ENCODE measurements around the gene LMTK2.

Gene LMTK2

GRCh38 chr7:98138672-98139071 is 32.0 kb downstream of the LMTK2 start:
- no peak for FAIRE-seq

GRCh38 chr7:98142658-98143057 is 36.0 kb downstream of the LMTK2 start:
- FAIRE-seq, result no peak

DNA sequence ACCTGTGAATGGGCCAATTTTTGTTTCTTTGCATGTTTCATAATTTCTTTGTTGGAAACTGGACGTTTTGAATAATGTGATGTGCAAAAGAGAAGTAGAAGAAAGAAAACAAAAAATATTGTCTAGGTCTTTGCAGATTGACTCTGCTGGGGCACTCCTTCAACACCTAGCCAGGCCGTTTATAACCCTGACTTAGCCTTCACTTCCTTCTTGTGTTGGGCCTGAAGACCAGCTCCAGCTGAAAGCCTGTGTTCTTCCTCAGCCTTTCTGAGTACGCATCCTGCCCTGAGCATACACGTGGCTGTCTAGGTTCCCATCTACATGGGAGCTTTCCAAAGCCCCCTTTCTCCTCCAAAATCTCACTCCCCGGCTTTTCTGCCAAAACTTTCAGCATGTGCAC is 41.9 kb downstream of the LMTK2 start:
- FAIRE-seq, result no peak

GRCh38 chr7:98149116-98149692 is 42.5 kb downstream of the LMTK2 start:
- FAIRE-seq, result no peak

DNA sequence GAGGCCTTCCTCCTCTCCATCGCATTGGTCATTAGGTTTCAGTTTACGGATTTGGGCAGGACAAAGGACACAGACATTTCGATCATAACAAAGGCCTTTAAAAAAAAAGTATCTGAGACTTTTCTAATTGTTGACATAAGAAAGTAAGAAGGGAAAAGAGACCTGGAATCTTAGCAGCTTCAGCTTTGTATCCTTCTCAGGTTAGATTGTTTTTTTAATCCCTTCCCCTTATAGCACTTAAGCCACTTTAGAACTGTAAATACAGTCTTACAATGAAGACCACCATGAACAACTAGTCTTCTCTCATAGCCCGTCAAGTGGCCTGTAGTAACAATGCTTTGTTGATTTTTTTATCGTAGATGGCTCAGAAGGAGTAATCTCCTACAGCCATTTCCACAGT is 45.2 kb downstream of the LMTK2 start:
- FAIRE-seq, result no peak

GRCh38 chr7:98156700-98157099 is 50.0 kb downstream of the LMTK2 start:
- FAIRE-seq, result no peak

DNA sequence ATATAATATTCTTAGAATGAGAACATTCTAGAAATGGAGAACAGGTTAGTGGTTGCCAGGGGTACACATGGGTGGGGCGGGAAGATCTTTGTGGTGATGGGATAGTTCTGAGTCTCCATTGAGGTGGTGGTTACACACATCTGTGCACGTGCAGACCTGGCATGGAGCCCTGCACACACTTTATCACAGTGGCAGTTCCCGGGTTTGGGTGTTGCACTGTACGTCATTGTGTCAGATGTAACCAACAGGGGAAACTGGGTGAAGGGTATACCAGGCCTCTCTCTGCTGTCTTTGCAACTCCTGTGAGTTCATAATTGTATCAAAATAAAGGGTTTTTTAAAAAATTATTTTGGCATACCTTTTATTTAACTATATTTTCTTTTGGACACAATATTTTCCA is 51.1 kb downstream of the LMTK2 start:
- no peak for FAIRE-seq

DNA sequence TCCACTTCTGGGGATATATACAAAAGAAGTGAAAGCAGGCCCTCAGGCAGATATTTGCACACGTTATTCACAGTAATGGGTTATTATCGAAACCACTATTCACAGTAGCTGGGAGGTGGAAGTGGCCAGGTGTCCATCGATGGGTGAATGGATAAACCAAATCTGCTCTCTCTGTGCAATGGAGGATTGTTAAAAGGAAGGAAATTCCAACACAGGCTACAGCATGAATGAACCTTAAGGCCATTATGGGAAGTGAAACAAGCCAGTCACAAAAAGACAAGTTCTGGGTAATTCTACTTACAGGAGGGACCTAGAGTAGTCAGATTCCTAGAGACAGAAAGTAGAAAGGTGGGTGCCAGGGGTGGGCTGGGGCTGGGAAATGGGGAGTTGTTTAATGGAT is 56.1 kb downstream of the LMTK2 start:
- no peak for FAIRE-seq

GRCh38 chr7:98163269-98163668 is 56.6 kb downstream of the LMTK2 start:
- no peak for FAIRE-seq

GRCh38 chr7:98163704-98164494 is 57.2 kb downstream of the LMTK2 start:
- no peak for FAIRE-seq

- FAIRE-seq, result peak; percentile 33
Observed at GRCh38 chr7:98165827-98166667, 59.4 kb downstream of the LMTK2 start.

GRCh38 chr7:98166668-98166970 is 60.0 kb downstream of the LMTK2 start:
- FAIRE-seq, result no peak

DNA sequence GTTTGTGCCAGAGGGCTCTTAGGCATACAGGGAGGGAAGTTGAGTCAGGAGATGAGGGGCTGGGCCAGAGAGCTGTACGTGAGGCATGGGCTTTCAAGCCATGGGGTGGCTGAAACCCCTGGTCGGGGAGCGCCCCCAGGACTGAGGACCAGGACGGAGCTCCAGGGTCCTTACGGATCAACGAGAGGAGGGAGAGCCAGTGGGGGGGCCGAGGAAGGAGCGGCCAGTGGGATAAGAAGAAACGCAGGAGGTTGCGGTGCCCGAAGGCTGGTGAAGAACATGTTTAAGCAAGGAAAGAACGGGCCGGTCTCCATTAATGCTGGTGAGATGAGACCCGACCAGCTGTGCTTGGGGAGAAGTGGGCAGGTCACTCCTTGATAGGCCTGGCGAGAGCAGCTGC is 61.0 kb downstream of the LMTK2 start:
- no peak for FAIRE-seq

DNA sequence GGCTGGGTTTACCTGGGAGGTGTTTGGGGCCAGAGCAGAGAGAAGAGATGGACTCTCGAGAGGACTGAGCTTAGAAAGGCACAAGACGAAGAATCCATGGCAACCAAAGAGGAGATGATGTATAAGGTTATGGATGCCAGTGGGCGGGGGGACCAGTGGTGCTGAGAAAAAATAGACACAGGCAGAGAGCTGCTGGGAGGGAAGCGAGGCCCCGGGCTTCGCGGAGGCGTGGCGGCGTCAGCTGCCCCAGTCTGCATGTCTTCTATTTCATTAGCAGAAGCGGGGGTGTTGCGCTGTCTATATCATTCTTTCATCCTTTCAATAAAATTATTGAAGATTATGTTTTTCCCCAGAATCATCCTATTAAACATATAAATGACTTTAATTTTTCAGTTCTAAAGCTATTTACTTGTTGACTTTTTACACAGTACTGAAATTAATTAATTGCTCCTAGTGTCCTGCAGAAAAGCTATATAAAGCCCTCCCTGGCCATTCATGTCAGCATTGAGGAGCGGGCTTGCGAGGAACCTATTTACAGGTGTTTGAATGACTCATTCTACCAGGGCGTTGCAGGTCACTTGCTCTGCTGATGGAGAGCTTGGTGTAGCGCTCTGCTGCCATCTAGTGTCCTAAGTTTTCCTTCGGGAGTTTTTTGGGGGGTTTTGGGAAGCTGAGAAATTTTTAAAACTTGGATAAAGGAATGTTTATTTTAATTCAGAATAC is 61.7 kb downstream of the LMTK2 start:
- peak; percentile 89 for FAIRE-seq

DNA sequence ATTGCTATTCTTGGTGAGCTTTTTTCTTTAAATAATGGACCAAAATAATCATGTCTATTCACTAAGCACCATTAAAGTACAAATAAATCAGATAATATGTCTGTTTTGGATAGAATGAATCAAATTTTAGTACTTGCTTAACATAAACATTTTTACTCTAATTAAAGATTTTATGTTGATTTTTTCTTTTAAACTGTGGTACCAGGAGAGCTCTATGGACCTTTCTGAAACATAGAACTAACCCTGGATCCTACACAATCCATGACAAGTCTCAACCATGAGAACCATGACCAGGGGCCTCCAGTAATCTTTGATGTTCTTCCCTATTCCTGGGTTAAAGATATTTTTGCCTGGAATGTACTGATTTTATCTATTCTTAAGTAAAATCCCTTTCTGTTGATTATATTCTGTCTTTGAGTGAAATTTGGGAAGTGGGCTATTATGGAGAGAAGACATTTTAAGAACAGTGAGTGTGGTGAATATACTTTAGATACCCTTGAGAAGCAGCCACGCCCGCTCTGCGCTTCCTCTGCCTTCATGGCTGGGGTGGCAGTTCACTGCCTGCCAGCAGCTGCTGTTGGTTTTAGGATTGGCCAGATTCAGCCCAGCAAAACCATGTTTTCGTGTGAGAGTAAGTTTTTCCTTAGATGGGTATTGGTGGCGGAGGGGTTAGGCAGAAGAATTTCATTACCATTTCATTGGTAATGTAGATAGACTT is 62.4 kb downstream of the LMTK2 start:
- FAIRE-seq, result no peak

GRCh38 chr7:98170966-98171365 is 64.3 kb downstream of the LMTK2 start:
- FAIRE-seq, result no peak

DNA sequence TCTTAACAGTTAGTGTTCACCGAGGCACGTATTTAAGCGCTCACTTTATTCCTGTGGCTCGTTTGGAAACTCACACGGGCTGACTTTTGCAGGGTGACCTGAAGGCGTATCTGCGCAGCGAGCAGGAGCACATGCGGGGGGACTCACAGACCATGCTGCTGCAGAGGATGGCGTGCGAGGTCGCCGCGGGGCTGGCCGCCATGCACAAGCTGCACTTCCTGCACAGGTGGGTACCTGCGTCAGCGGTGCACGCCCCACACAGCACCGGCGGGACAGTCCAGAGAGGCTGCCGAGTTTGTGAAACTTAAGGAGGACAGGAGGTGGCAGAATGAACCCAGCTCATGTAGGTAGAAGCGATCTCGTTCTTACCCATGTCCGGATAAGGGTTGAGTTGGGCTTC is 64.8 kb downstream of the LMTK2 start:
- FAIRE-seq, result no peak

- no peak for FAIRE-seq
Observed at GRCh38 chr7:98174334-98175259, 67.9 kb downstream of the LMTK2 start.

DNA sequence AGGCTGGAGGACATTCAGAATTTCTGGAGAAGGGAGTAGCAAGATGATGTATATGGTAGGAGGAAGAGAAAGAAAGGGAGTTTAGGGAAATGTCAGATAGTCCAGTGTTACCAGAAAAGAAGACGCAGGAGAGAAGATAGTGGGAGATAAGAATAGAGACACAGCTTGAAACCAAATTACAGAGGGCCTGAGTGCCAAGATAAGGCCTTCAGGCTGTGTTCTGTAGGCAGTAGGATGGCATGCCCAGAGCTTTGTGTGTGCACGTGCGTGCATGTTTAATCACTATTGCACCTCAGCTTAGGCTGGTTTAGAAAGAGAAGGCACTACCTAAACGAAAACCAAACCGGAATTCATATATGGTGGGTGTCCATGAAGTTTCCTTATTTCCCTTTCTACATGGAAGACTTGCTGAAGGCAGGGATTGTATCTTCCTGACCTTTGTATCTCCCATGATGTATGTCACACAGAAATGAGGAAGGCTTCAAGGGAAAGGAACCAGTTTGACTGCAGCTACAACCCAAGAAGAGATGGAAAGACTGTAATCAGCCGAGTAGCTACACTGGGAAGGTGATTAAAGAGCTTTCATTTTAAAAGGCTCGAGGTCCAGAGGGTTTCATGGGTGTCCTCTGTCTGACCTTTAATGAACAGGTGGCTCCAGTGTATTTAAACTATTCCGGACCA is 68.7 kb downstream of the LMTK2 start:
- FAIRE-seq, result no peak

DNA sequence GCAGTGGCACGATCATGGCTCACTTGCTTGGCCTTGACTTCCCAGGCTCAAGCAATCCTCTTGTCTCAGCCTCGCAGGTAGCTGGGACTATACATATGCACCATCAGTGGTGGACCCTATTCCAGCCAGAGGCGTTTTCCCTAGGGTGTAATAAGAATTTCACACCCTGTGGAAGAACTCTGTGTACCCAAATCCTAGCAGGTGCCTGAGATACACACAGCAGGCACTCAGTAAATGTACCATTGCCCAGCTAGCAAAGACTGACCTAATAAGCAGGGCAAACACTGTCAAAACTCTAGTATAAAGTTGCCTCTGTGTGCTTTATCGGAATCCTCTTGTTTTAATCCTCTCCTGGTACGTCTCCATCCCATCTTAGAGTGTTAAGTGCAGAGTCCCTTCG is 70.9 kb downstream of the LMTK2 start:
- no peak for FAIRE-seq

GRCh38 chr7:98178321-98178720 is 71.7 kb downstream of the LMTK2 start:
- FAIRE-seq, result no peak

Data from G401.6 (cell line).